Common myeloid progenitor, CD34-positive (primary cell): ENCODE measurements around the gene UBE2H.

Experiments
- CTCF ChIA-PET: fragments of 350-600 bp; sonication (Branson Sonifier 250); formaldehyde crosslinking; loops from one replicate; lab custom pipeline; 2021; ENCODE audit warnings: antibody characterized with exemption; lab: Charles Lee
- POLR2A ChIA-PET: fragments of 350-600 bp; sonication (Branson Sonifier 250); formaldehyde crosslinking; loops from one replicate; lab custom pipeline; 2021; ENCODE audit warnings: antibody characterized with exemption; lab: Charles Lee
- DNase-seq, 3 donors: peaks; one replicate each; pipeline versions ENCODE4 v3.0.0 to v3.0.0-alpha.2; 2013
- H3K27ac ChIP-seq, 2 experiments: 1 replicate in 1 of 2; 2 replicates in 1 of 2; pipeline ENCODE4 v1.7.0; 2013; ENCODE audit warnings: inconsistent platforms in 2 of 2, low read length in 2 of 2, mild to moderate bottlenecking in 2 of 2, low read depth in 1 of 2, moderate library complexity in 1 of 2; ENCODE audit not compliant: severe bottlenecking in 2 of 2, insufficient read depth in 1 of 2, poor library complexity in 1 of 2
- H3K27me3 ChIP-seq, 5 experiments: replicated peaks in 2 of 5; 1 replicate in 3 of 5; 2 replicates in 2 of 5; pipeline versions ENCODE4 v1.6.1 to v1.7.0; 2013; ENCODE audit warnings: low read length in 4 of 5, mild to moderate bottlenecking in 2 of 5, moderate library complexity in 2 of 5, inconsistent platforms in 1 of 5; ENCODE audit not compliant: insufficient read depth in 5 of 5, control insufficient read depth in 4 of 5
- H3K36me3 ChIP-seq, 4 experiments: 1 replicate in 2 of 4; 2 replicates in 2 of 4; pipeline versions ENCODE4 v1.6.1 to v1.7.0; 2013; ENCODE audit warnings: low read length in 3 of 4, control low read depth in 1 of 4, mild to moderate bottlenecking in 1 of 4; ENCODE audit not compliant: control insufficient read depth in 4 of 4, insufficient read depth in 4 of 4
- H3K4me1 ChIP-seq, 4 experiments: 1 replicate in 3 of 4; 2 replicates in 1 of 4; pipeline versions ENCODE4 v1.6.1 to v1.7.1; 2013; ENCODE audit warnings: low read length in 3 of 4, mild to moderate bottlenecking in 3 of 4, control low read depth in 1 of 4, inconsistent platforms in 1 of 4, moderate library complexity in 1 of 4; ENCODE audit not compliant: control insufficient read depth in 4 of 4, insufficient read depth in 4 of 4; ENCODE audit errors: control extremely low read depth in 1 of 4
- H3K4me3 ChIP-seq, 7 experiments: 1 replicate in 4 of 7; 2 replicates in 3 of 7; pipeline versions ENCODE4 v1.5.1 to v1.7.0; 2013; ENCODE audit warnings: mild to moderate bottlenecking in 7 of 7, low read length in 6 of 7, moderate library complexity in 6 of 7, inconsistent platforms in 2 of 7, low read depth in 2 of 7, control low read depth in 1 of 7; ENCODE audit not compliant: insufficient read depth in 4 of 7, control insufficient read depth in 1 of 7; ENCODE audit errors: extremely low read depth in 1 of 7
- H3K9me3 ChIP-seq, 5 experiments: 1 replicate in 4 of 5; 2 replicates in 1 of 5; pipeline versions ENCODE4 v1.6.1 to v1.7.1; 2013; ENCODE audit warnings: low read length in 4 of 5, mild to moderate bottlenecking in 2 of 5, inconsistent platforms in 1 of 5, low read depth in 1 of 5, moderate library complexity in 1 of 5; ENCODE audit not compliant: control insufficient read depth in 4 of 5, insufficient read depth in 2 of 5; ENCODE audit errors: control extremely low read depth in 1 of 5
- WGBS: methylation state at CpG from one replicate; pipeline ENCODE4 v1.1.5; 2013; ENCODE audit not compliant: insufficient coverage; 5-methylcytosine and 5-hydroxymethylcytosine counted together

UBE2H gene

GRCh38 chr7:129946282-129946681 lies 6.5 kb downstream of the UBE2H start:
- Histone ChIP-seq H3K9me3 (no peaks in the 10 kb centered on the region), H3K27ac (no peak overlapping the region), H3K4me1 (peaks cover 29 to 48% (median 39%) of the 10 kb centered on the region in 4 experiments), H3K27me3 (no peaks in the 10 kb centered on the region), H3K4me3 (no peak overlapping the region), H3K36me3 (peaks cover 0 to 4% (median 2%) of the 10 kb centered on the region in 4 experiments)
- no peak for DNase-seq
- CTCF ChIA-PET = interaction anchor here (1.0 to 3.4 kb wide), 2 partner anchors 12 kb away, joined by 3 to 14 read pairs; no protein-coding TSS in a partner anchor
- POLR2A ChIA-PET = no interaction called here
- WGBS = 100% methylated on average over 5 of the region's 5 CpGs

- Histone ChIP-seq H3K9me3 (no peaks in the 10 kb centered on the region), H3K4me1 (peaks cover 3 to 18% (median 11%) of the 10 kb centered on the region in 4 experiments), H3K4me3 (no peak overlapping the region), H3K36me3 (peaks cover 0 to 4% (median 2%) of the 10 kb centered on the region in 4 experiments), H3K27me3 (no peaks in the 10 kb centered on the region), H3K27ac (no peak overlapping the region)
- DNase-seq = no peak
- ChIA-PET POLR2A (no interaction called here), CTCF (interaction anchor here (1.9 kb wide), 1 partner anchor 66 kb away, joined by 4 read pairs; no protein-coding TSS in a partner anchor)
- 96% methylated on average over 5 of the region's 6 CpGs for WGBS
These were observed 9.4 kb downstream of the UBE2H start for GRCh38 chr7:129943352-129943751.

GRCh38 chr7:129940329-129940728 lies 12.4 kb downstream of the UBE2H start:
- peaks cover 0 to 4% (median 1%) of the 10 kb centered on the region in 4 experiments for H3K36me3 ChIP-seq
- POLR2A ChIA-PET = no interaction called here

GRCh38 chr7:129939881-129940280 lies 12.9 kb downstream of the UBE2H start:
- no peak overlapping the region for H3K27ac ChIP-seq
- ChIA-PET CTCF (no interaction called here), POLR2A (no interaction called here)
- WGBS = 96% methylated on average over 3 of the region's 4 CpGs
- no peaks in the 10 kb centered on the region for H3K4me1 ChIP-seq
- H3K36me3 ChIP-seq = peaks cover 0 to 4% (median 1%) of the 10 kb centered on the region in 4 experiments
- no peaks in the 10 kb centered on the region for H3K9me3 ChIP-seq
- H3K4me3 ChIP-seq = no peak overlapping the region
- H3K27me3 ChIP-seq = no peaks in the 10 kb centered on the region
- no peak for DNase-seq

More at GRCh38 chr7:129940329-129940728, 12.4 kb downstream of the UBE2H start:
- DNase-seq = no peak
- Histone ChIP-seq H3K27me3 (no peaks in the 10 kb centered on the region), H3K9me3 (no peaks in the 10 kb centered on the region), H3K27ac (no peak overlapping the region), H3K4me3 (no peak overlapping the region), H3K4me1 (no peaks in the 10 kb centered on the region)
- WGBS = 100% methylated on average over 2 of the region's 2 CpGs
- CTCF ChIA-PET = no interaction called here

- ChIA-PET CTCF (interaction anchor here (0.9 to 1.9 kb wide), 7 partner anchors 13 to 79 kb away, joined by 3 to 8 read pairs (median 4); no protein-coding TSS in a partner anchor), POLR2A (interaction anchor here (0.6 kb wide), 1 partner anchor 884 kb away, joined by 3 read pairs; no protein-coding TSS in a partner anchor)
- no peaks in the 10 kb centered on the region for H3K27me3 ChIP-seq
- H3K4me1 ChIP-seq = peaks cover 0 to 2% (median 0%) of the 10 kb centered on the region in 4 experiments
- H3K4me3 ChIP-seq = no peak overlapping the region
- DNase-seq = no peak
- H3K27ac ChIP-seq = no peak overlapping the region
- peaks cover 0 to 5% (median 0%) of the 10 kb centered on the region in 4 experiments for H3K36me3 ChIP-seq
- WGBS = 100% methylated on average over 1 of the region's 3 CpGs
- no peaks in the 10 kb centered on the region for H3K9me3 ChIP-seq
These were observed 19.1 kb downstream of the UBE2H start for GRCh38 chr7:129933627-129934026.

GRCh38 chr7:129926618-129927017 lies 26.1 kb downstream of the UBE2H start:
- Histone ChIP-seq H3K27me3 (no peaks in the 10 kb centered on the region), H3K4me3 (no peak overlapping the region), H3K27ac (no peak overlapping the region), H3K4me1 (no peaks in the 10 kb centered on the region), H3K9me3 (no peaks in the 10 kb centered on the region), H3K36me3 (peaks cover 0 to 9% (median 2%) of the 10 kb centered on the region in 4 experiments)
- no peak for DNase-seq
- WGBS = 100% methylated on average over 1 of the region's 3 CpGs
- ChIA-PET POLR2A (no interaction called here), CTCF (no interaction called here)

- no peaks in the 10 kb centered on the region for H3K9me3 ChIP-seq
- no peak for DNase-seq
- H3K4me3 ChIP-seq = no peak overlapping the region
- no peaks in the 10 kb centered on the region for H3K27me3 ChIP-seq
- POLR2A ChIA-PET = no interaction called here
- H3K4me1 ChIP-seq = no peaks in the 10 kb centered on the region
- H3K36me3 ChIP-seq = peaks cover 0 to 9% (median 2%) of the 10 kb centered on the region in 4 experiments
- no peak overlapping the region for H3K27ac ChIP-seq
- 93% methylated on average over 4 of the region's 8 CpGs for WGBS
- CTCF ChIA-PET = interaction anchor here (0.6 to 1.3 kb wide), 3 partner anchors 9 to 675 kb away, joined by 3 to 4 read pairs (median 3); no protein-coding TSS in a partner anchor
These were observed 27.3 kb downstream of the UBE2H start for GRCh38 chr7:129925416-129926002.
